CD4-positive, alpha-beta memory T cell (primary cell): Measurements from ENCODE around the gene FAM193A. TPM values are rescaled to one million over a fixed set of nuclear protein-coding genes. Genes with fewer than 3 reads are reported as not detected.
A peak's percentile ranks its signal among the peaks of the same experiment; 100 is the strongest.
"Not testable (repeated sequence)": the region's sequence is repeated elsewhere in the genome, so short reads cannot be mapped to it uniquely, and the experiment has no call there.

Experiments used
- CTCF ChIA-PET: fragments of 350-600 bp; sonication (Branson Sonifier 250); formaldehyde crosslinking; loops from one replicate; lab custom pipeline; 2021; ENCODE audit warnings: inconsistent platforms; ENCODE audit not compliant: partially characterized antibody; lab: Charles Lee
- POLR2A ChIA-PET: fragments of 350-600 bp; sonication (Branson Sonifier 250); formaldehyde crosslinking; loops from one replicate; lab custom pipeline; 2021; ENCODE audit not compliant: partially characterized antibody; lab: Charles Lee
- DNase-seq, 5 donors: peaks; one replicate each; pipeline versions ENCODE4 v3.0.0 to v3.0.0-alpha.2; 2020 to 2022; ENCODE audit warnings: mixed read lengths in 1 of 5
- H3K27ac ChIP-seq: one replicate; pipeline ENCODE4 v1.7.0; 2013; ENCODE audit warnings: low read depth, low read length
- H3K27me3 ChIP-seq: 2 replicates; pipeline ENCODE4 v1.7.0; 2013; ENCODE audit warnings: mild to moderate bottlenecking, low read length, moderate library complexity; ENCODE audit not compliant: insufficient read depth
- H3K36me3 ChIP-seq: 2 replicates; pipeline ENCODE4 v1.7.0; 2013; ENCODE audit warnings: mild to moderate bottlenecking, low read length, moderate library complexity; ENCODE audit not compliant: insufficient read depth
- H3K4me1 ChIP-seq: 2 replicates; pipeline ENCODE4 v1.7.0; 2013; ENCODE audit warnings: mild to moderate bottlenecking, low read length, moderate library complexity; ENCODE audit not compliant: insufficient read depth
- H3K4me3 ChIP-seq, 2 donors: one replicate each; pipeline ENCODE4 v1.7.0; 2013; ENCODE audit warnings: low read length in 2 of 2, mild to moderate bottlenecking in 1 of 2
- H3K9me3 ChIP-seq, 2 donors: one replicate each; pipeline ENCODE4 v1.7.0; 2013; ENCODE audit warnings: low read length in 2 of 2, control low read depth in 1 of 2; ENCODE audit not compliant: control insufficient read depth in 1 of 2
- H3K27ac Mint-ChIP-seq, 7 donors: one replicate each; pipeline ENCODE4 v1.8.0; 2020 to 2021; ENCODE audit warnings: mixed read lengths in 7 of 7, mild to moderate bottlenecking in 6 of 7, inconsistent platforms in 3 of 7, moderate library complexity in 3 of 7
- H3K27me3 Mint-ChIP-seq, 2 donors: one replicate each; pipeline ENCODE4 v1.8.0; 2020 to 2021; ENCODE audit warnings: mixed read lengths in 2 of 2
- H3K36me3 Mint-ChIP-seq, 2 donors: one replicate each; pipeline ENCODE4 v1.8.0; 2020 to 2021; ENCODE audit warnings: mixed read lengths in 2 of 2, inconsistent platforms in 1 of 2, mild to moderate bottlenecking in 1 of 2
- H3K4me1 Mint-ChIP-seq, 4 donors: one replicate each; pipeline ENCODE4 v1.8.0; 2020 to 2021; ENCODE audit warnings: mixed read lengths in 4 of 4, mild to moderate bottlenecking in 1 of 4
- H3K4me3 Mint-ChIP-seq, 8 donors: one replicate each; pipeline ENCODE4 v1.8.0; 2020 to 2021; ENCODE audit warnings: mixed read lengths in 8 of 8, mild to moderate bottlenecking in 7 of 8, moderate library complexity in 6 of 8, inconsistent platforms in 3 of 8
- H3K9me3 Mint-ChIP-seq, 8 donors: one replicate each; pipeline ENCODE4 v1.8.0; 2020 to 2021; ENCODE audit warnings: mixed read lengths in 8 of 8, mild to moderate bottlenecking in 5 of 8, inconsistent platforms in 3 of 8, moderate library complexity in 1 of 8
- intact Hi-C: fragments of 100-400 bp; cut with micrococcal nuclease; formaldehyde crosslinking; loops from one replicate; pipeline ENCODE4 v1.15.1; 2023
- polyA plus RNA-seq, 2 donors: library from polyadenylated mRNA; unstranded; fragments of 300-500 nt; fragmentation: Illumina TruSeq; gene quantifications; one replicate each; pipeline ENCODE4 v1.2.3, GENCODE V29; 2021
- total RNA-seq, 2 experiments: library from RNA; stranded (reverse); gene quantifications; one replicate each; pipeline ENCODE4 v1.2.3, GENCODE V29; 2021

The FAM193A gene
- total and polyA plus RNA-seq, 4 experiments from 2014 or later: 0.16 to 47.8 (median 26.1) TPM

- Mint-ChIP-seq H3K27me3 (no peaks in the 10 kb centered on the region), H3K9me3 (no peaks in the 10 kb centered on the region), H3K4me1 (peaks cover 0 to 14% (median 5%) of the 10 kb centered on the region in 4 donors), H3K36me3 (no peaks in the 10 kb centered on the region), H3K4me3 (no peak overlapping the region), H3K27ac (peak overlapping the region in 3 of 7 donors; percentile 22 to 74 (median 37))
- Histone ChIP-seq H3K27ac (no peak overlapping the region), H3K36me3 (no peaks in the 10 kb centered on the region), H3K9me3 (no peaks in the 10 kb centered on the region), H3K27me3 (no peaks in the 10 kb centered on the region), H3K4me1 (peaks cover 10% of the 10 kb centered on the region), H3K4me3 (no peak overlapping the region)
- POLR2A ChIA-PET: interaction anchor here (0.7 to 3.2 kb wide), 3 partner anchors 50 to 174 kb away, joined by 3 to 15 read pairs (median 3); no protein-coding TSS in a partner anchor
- CTCF ChIA-PET: interaction anchor here (0.9 to 3.2 kb wide), 9 partner anchors 12 to 276 kb away, joined by 3 to 34 read pairs (median 8); no protein-coding TSS in a partner anchor
- intact Hi-C loops: loop anchor here (10.0 kb wide), 1 partner anchor 53 kb away; no protein-coding TSS in a partner anchor
- DNase-seq: no peak
Observed at GRCh38 chr4:2762048-2762447, 225.6 kb downstream of the FAM193A start.

GRCh38 chr4:2762486-2763370, 226.3 kb downstream of the FAM193A start:
- DNase-seq, H3K27me3 Mint-ChIP-seq, H3K9me3 ChIP-seq, H3K27me3 ChIP-seq, H3K36me3 Mint-ChIP-seq, H3K36me3 ChIP-seq, H3K9me3 Mint-ChIP-seq, H3K4me3 ChIP-seq, H3K27ac ChIP-seq, H3K4me1 Mint-ChIP-seq: not testable (repeated sequence)
- intact Hi-C loops: loop anchor here (10.0 kb wide), 1 partner anchor 52 kb away; no protein-coding TSS in a partner anchor
- ChIA-PET POLR2A (interaction anchor here (0.7 to 3.2 kb wide), 7 partner anchors 20 to 275 kb away, joined by 3 to 15 read pairs (median 3); no protein-coding TSS in a partner anchor), CTCF (interaction anchor here (0.9 to 3.2 kb wide), 23 partner anchors 13 to 283 kb away, joined by 3 to 34 read pairs (median 5); no protein-coding TSS in a partner anchor)
- Mint-ChIP-seq H3K4me3 (peak overlapping the region in 1 of 8 donors; percentile 31), H3K27ac (peak overlapping the region in 2 of 7 donors; percentile 44 to 74)
- peaks cover 10% of the 10 kb centered on the region for H3K4me1 ChIP-seq

DNA sequence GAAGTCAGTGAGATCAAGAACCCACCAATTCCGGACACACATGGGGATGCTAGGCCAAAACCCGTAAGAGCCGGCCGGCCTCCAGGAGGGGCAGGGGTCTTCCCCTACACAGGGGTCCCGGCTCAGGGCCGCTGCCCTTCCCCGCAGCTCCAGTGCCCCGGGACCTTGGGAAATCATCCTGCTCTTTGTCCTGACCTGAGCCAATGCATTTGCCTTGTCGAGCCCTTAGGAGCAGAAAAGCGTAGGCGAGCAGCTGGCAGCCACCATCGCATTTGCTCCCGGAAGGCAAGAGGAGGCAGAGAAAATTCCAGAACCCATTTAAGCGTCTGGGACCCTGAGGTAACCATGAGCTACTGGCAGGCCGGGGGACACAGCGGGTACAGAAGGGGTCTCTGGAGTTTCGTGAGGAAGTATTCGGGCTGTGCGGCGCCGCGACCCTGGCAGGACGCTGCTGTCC, 227.1 kb downstream of the FAM193A start:
- Mint-ChIP-seq H3K27me3 (no peaks in the 10 kb centered on the region), H3K27ac (peak overlapping the region in 2 of 7 donors; percentile 18 to 44), H3K4me1 (peaks cover 0 to 7% (median 5%) of the 10 kb centered on the region in 4 donors), H3K9me3 (no peaks in the 10 kb centered on the region), H3K4me3 (peak overlapping the region in 7 of 8 donors; percentile 42 to 76 (median 51)), H3K36me3 (no peaks in the 10 kb centered on the region)
- no peak for DNase-seq
- POLR2A ChIA-PET: interaction anchor here (0.6 to 3.2 kb wide), 10 partner anchors 8 to 1169 kb away, joined by 3 to 15 read pairs (median 4); partner anchors contain the start of genes ADD1 and TNIP2
- Histone ChIP-seq H3K4me1 (peaks cover 10% of the 10 kb centered on the region), H3K27ac (no peak overlapping the region), H3K27me3 (no peaks in the 10 kb centered on the region), H3K4me3 (peak overlapping the region in 1 of 2 donors; percentile 38), H3K36me3 (no peaks in the 10 kb centered on the region), H3K9me3 (no peaks in the 10 kb centered on the region)
- intact Hi-C loops: loop anchor here (10.0 kb wide), 1 partner anchor 51 kb away; no protein-coding TSS in a partner anchor
- CTCF ChIA-PET: interaction anchor here (0.6 to 3.2 kb wide), 29 partner anchors 10 to 282 kb away, joined by 3 to 34 read pairs (median 5); partner anchors contain the start of gene GRK4

- peak overlapping the region in 1 of 7 donors; percentile 25 for H3K27ac Mint-ChIP-seq
- Histone ChIP-seq H3K27me3 (no peaks in the 10 kb centered on the region), H3K36me3 (no peaks in the 10 kb centered on the region), H3K4me1 (peaks cover 16% of the 10 kb centered on the region), H3K9me3 (no peaks in the 10 kb centered on the region), H3K4me3 (no peak overlapping the region), H3K27ac (no peak overlapping the region)
- intact Hi-C loops: loop anchor here (2.0 to 10.0 kb wide), 3 partner anchors 49 to 197 kb away; partner anchors contain the start of genes GRK4 and NOP14
- ChIA-PET CTCF (interaction anchor here (0.7 to 1.5 kb wide), 5 partner anchors 8 to 373 kb away, joined by 3 to 4 read pairs (median 3); no protein-coding TSS in a partner anchor), POLR2A (no interaction called here)
- H3K36me3 Mint-ChIP-seq: no peaks in the 10 kb centered on the region
- no peaks in the 10 kb centered on the region for H3K27me3 Mint-ChIP-seq
- DNase-seq: no peak
- H3K4me3 Mint-ChIP-seq: peak overlapping the region in 1 of 8 donors; percentile 52
- no peaks in the 10 kb centered on the region for H3K9me3 Mint-ChIP-seq
- peaks cover 4 to 12% (median 9%) of the 10 kb centered on the region in 4 donors for H3K4me1 Mint-ChIP-seq
Observed at GRCh38 chr4:2765832-2766526, 229.5 kb downstream of the FAM193A start.

- no peak for DNase-seq
- H3K27ac ChIP-seq: no peak overlapping the region
- Mint-ChIP-seq H3K27me3 (no peaks in the 10 kb centered on the region), H3K36me3 (no peaks in the 10 kb centered on the region), H3K27ac (no peak overlapping the region), H3K9me3 (no peaks in the 10 kb centered on the region), H3K4me3 (peak overlapping the region in 1 of 8 donors; percentile 30), H3K4me1 (peaks cover 8 to 20% (median 12%) of the 10 kb centered on the region in 4 donors)
- H3K9me3 ChIP-seq: no peaks in the 10 kb centered on the region
- POLR2A ChIA-PET: interaction anchor here (0.8 kb wide), 1 partner anchor 89 kb away, joined by 3 read pairs; no protein-coding TSS in a partner anchor
- no peaks in the 10 kb centered on the region for H3K36me3 ChIP-seq
- no peak overlapping the region for H3K4me3 ChIP-seq
- CTCF ChIA-PET: interaction anchor here (0.5 to 1.4 kb wide), 4 partner anchors 54 to 278 kb away, joined by 3 to 7 read pairs (median 3); no protein-coding TSS in a partner anchor
- H3K27me3 ChIP-seq: no peaks in the 10 kb centered on the region
- intact Hi-C loops: loop anchor here (10.0 kb wide), 1 partner anchor 48 kb away; no protein-coding TSS in a partner anchor
- peaks cover 23% of the 10 kb centered on the region for H3K4me1 ChIP-seq
Observed at GRCh38 chr4:2767046-2767704, 230.7 kb downstream of the FAM193A start.

DNA sequence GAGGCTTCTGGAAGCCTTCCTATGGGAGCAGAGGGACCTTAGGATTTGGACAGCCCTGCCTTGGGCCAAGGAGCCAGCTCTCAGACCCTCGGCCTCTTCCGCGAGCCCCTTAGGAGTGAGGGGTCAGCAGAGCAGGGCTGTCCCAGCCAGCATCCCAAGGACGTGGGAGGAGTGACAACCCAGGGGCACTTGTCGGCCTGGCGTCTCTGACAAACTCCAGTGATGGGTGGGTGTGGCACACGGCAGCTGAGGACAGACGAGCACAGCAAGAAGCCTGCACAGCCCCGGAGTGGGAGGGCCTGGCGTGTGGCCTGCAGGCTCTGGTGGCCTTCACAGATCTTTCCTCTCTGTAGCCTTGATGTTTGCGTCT, 231.2 kb downstream of the FAM193A start:
- Mint-ChIP-seq H3K36me3 (no peaks in the 10 kb centered on the region), H3K4me1 (peaks cover 8 to 20% (median 10%) of the 10 kb centered on the region in 4 donors), H3K4me3 (no peak overlapping the region), H3K9me3 (no peaks in the 10 kb centered on the region), H3K27me3 (no peaks in the 10 kb centered on the region), H3K27ac (no peak overlapping the region)
- Histone ChIP-seq H3K4me3 (no peak overlapping the region), H3K27me3 (no peaks in the 10 kb centered on the region), H3K36me3 (no peaks in the 10 kb centered on the region), H3K27ac (no peak overlapping the region), H3K9me3 (no peaks in the 10 kb centered on the region), H3K4me1 (peaks cover 23% of the 10 kb centered on the region)
- CTCF ChIA-PET: interaction anchor here (0.5 to 1.4 kb wide), 3 partner anchors 54 to 186 kb away, joined by 3 to 7 read pairs (median 3); no protein-coding TSS in a partner anchor
- intact Hi-C loops: loop anchor here (10.0 kb wide), 1 partner anchor 47 kb away; no protein-coding TSS in a partner anchor
- DNase-seq: no peak
- POLR2A ChIA-PET: interaction anchor here (0.8 kb wide), 1 partner anchor 88 kb away, joined by 3 read pairs; no protein-coding TSS in a partner anchor
